Measurements from ENCODE around the gene EAPP. TPM values are rescaled to one million over a fixed set of nuclear protein-coding genes. Genes with fewer than 3 reads are reported as not detected.
A peak's percentile ranks its signal among the peaks of the same experiment; 100 is the strongest.
"Not testable (repeated sequence)": the region's sequence is repeated elsewhere in the genome, so short reads cannot be mapped to it uniquely, and the experiment has no call there.

The EAPP gene
- total and polyA plus RNA-seq, 5 donors = 18.9 to 30.6 (median 23.4) TPM

- H3K9me3 ChIP-seq (ENCODE audit: control insufficient read depth, low read length); H3K27me3 ChIP-seq (ENCODE audit: control insufficient read depth, insufficient read depth); DNase-seq; intact Hi-C loops (cut with DNase I); H3K4me1 ChIP-seq (ENCODE audit: control insufficient read depth, insufficient read depth, low read length); H3K27ac ChIP-seq (ENCODE audit: low read length); H3K4me3 ChIP-seq (ENCODE audit: low read length): not testable (repeated sequence)
- peak; percentile 89 to 91 for ATAC-seq
- no CpG with 5 or more reads among the region's 49 CpGs for WGBS
Observed at GRCh38 chr14:34555583-34556497, 16.3 kb upstream of the EAPP start.

DNA sequence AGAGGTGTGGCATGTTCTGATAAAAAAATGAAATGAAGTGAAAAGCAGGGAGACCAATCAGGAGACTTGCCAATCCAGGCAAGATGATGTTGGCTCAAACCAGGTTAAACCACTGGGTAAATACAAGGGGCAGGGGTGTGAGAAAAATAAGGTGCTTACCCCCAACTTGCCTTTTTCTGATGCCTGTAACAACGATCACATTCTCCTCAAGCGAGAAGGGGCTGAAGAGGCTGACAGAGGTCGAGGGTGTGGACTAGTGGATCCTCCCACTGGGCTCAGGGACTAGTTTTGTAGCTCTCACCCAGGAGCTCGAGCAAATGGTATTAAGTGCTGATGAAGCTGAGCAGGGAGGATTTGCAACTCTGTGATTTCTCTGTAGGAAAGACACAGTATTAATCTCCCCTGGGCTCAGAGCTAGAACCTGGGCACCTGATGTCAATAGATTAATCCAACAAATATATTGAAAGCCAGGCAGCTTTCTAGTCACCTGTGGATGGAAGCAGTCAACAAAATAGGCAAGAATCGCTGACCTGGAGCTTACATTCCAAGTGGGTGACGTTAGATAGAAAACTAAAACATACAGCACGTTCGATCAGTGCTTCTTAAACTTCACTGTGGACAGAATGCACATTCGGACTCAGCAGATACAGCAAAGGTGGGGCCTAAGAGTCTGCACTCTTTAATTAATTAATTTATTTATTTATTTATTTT is 15.2 kb upstream of the EAPP start:
- no peaks in the 10 kb centered on the region for H3K27me3 ChIP-seq (ENCODE audit: control insufficient read depth, insufficient read depth)
- peak overlapping the region; percentile 63 for H3K27ac ChIP-seq (ENCODE audit: low read length)
- 56% methylated on average over 9 of the region's 9 CpGs for WGBS
- H3K4me3 ChIP-seq (ENCODE audit: low read length) = no peak overlapping the region
- ATAC-seq (no peak), DNase-seq (no peak)
- intact Hi-C loops (cut with DNase I) = no loop called here
- H3K9me3 ChIP-seq (ENCODE audit: control insufficient read depth, low read length) = no peaks in the 10 kb centered on the region
- H3K4me1 ChIP-seq (ENCODE audit: control insufficient read depth, insufficient read depth, low read length) = no peaks in the 10 kb centered on the region

GRCh38 chr14:34549276-34549966 is 9.9 kb upstream of the EAPP start:
- H3K9me3 ChIP-seq (ENCODE audit: control insufficient read depth, low read length); ATAC-seq; H3K27me3 ChIP-seq (ENCODE audit: control insufficient read depth, insufficient read depth); intact Hi-C loops (cut with DNase I); H3K27ac ChIP-seq (ENCODE audit: low read length); H3K4me1 ChIP-seq (ENCODE audit: control insufficient read depth, insufficient read depth, low read length); H3K4me3 ChIP-seq (ENCODE audit: low read length); DNase-seq: not testable (repeated sequence)
- WGBS = 90% methylated on average over 19 of the region's 19 CpGs

GRCh38 chr14:34548472-34548981 is 9.0 kb upstream of the EAPP start:
- Histone ChIP-seq H3K4me1 (ENCODE audit: control insufficient read depth, insufficient read depth, low read length) (no peaks in the 10 kb centered on the region), H3K27me3 (ENCODE audit: control insufficient read depth, insufficient read depth) (no peaks in the 10 kb centered on the region), H3K9me3 (ENCODE audit: control insufficient read depth, low read length) (no peaks in the 10 kb centered on the region), H3K4me3 (ENCODE audit: low read length) (no peak overlapping the region), H3K27ac (ENCODE audit: low read length) (no peak overlapping the region)
- WGBS = 90% methylated on average over 14 of the region's 14 CpGs
- intact Hi-C loops (cut with DNase I) = no loop called here
- ATAC-seq (no peak), DNase-seq (peak in 1 of 3 donors; percentile 51)

GRCh38 chr14:34547136-34547520 is 7.6 kb upstream of the EAPP start:
- intact Hi-C loops (cut with DNase I); H3K27me3 ChIP-seq (ENCODE audit: control insufficient read depth, insufficient read depth); H3K9me3 ChIP-seq (ENCODE audit: control insufficient read depth, low read length); DNase-seq; H3K4me3 ChIP-seq (ENCODE audit: low read length); H3K4me1 ChIP-seq (ENCODE audit: control insufficient read depth, insufficient read depth, low read length); H3K27ac ChIP-seq (ENCODE audit: low read length): not testable (repeated sequence)
- peak in 1 of 2 donors; percentile 3 for ATAC-seq
- no CpG with 5 or more reads among the region's 16 CpGs for WGBS

DNA sequence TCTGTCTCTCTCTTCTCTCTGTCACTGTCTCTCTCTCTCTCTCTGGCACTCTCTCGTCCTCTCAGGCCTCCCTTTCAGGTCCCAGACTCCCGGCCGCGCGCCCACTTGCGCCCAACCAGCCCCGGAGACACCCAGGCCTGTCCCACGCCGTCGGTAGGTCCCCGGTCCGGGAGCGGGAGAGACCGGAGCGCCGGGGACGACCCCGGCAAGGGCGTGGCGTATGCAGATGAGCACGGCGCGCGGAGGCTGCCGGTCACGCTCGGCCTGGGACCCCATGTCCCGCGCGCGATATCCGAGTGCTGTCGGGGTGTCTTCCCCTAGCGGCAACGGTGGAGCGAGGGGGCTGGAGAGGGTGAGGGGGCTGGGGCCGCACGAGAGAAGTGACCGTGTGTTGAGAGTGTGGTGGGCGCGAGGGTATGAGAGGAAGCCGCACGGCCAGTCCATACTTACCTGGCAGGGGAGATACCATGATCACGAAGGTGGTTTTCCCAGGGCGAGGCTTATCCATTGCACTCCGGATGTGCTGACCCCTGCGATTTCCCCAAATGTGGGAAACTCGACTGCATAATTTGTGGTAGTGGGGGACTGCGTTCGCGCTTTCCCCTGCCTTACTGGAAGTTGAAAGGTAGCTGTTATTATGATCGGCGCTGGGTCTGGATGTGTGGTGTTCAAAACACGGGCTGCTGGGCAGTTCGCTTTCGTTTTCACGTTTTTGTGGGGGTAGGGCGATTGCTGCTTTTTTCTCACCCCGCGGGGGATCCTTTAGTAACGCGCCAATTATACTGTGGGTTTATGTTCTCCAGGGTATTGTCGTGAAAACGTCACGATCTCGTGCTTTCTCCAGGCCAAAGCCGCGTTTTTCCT is 7.0 kb upstream of the EAPP start:
- H3K27ac ChIP-seq (ENCODE audit: low read length); H3K4me1 ChIP-seq (ENCODE audit: control insufficient read depth, insufficient read depth, low read length); H3K9me3 ChIP-seq (ENCODE audit: control insufficient read depth, low read length); DNase-seq; intact Hi-C loops (cut with DNase I); H3K4me3 ChIP-seq (ENCODE audit: low read length); H3K27me3 ChIP-seq (ENCODE audit: control insufficient read depth, insufficient read depth): not testable (repeated sequence)
- no CpG with 5 or more reads among the region's 68 CpGs for WGBS
- peak; percentile 94 to 95 for ATAC-seq

- ATAC-seq = peak in 1 of 2 donors; percentile 2
- DNase-seq; intact Hi-C loops (cut with DNase I); H3K27me3 ChIP-seq (ENCODE audit: control insufficient read depth, insufficient read depth); H3K9me3 ChIP-seq (ENCODE audit: control insufficient read depth, low read length); H3K4me1 ChIP-seq (ENCODE audit: control insufficient read depth, insufficient read depth, low read length): not testable (repeated sequence)
- peak overlapping the region; percentile 89 for H3K4me3 ChIP-seq (ENCODE audit: low read length)
- WGBS = 89% methylated on average over 13 of the region's 19 CpGs
- peak overlapping the region; percentile 20 for H3K27ac ChIP-seq (ENCODE audit: low read length)
Observed at GRCh38 chr14:34540181-34541059, 919 bp upstream of the EAPP start.

DNA sequence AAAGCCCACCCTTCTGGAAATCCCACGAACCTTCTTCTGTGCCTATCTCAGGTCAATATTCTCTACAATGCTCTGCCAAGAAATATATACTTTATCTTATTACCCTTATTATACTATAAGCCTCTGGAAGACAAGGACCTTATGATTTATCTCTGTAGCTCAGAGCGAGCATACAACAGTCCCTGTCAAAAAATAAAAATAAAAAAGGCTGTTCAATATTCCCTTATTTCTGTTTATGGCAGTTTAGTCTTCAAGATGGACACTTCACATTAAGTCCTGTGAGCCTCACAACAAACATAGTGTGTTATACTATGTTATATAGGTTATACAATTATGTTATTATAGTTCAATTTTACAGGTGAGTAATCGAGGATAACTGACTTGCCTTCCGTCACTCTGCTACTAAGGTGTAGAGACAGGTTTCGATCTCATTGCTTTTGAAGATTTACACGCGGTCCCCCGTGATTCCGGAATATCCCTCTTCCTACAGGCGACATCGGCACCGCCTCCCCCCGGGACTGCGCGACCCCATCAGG is 562 bp downstream of the EAPP start:
- H3K27ac ChIP-seq (ENCODE audit: low read length) = peak overlapping the region; percentile 68
- peaks cover 1% of the 10 kb centered on the region for H3K4me1 ChIP-seq (ENCODE audit: control insufficient read depth, insufficient read depth, low read length)
- H3K4me3 ChIP-seq (ENCODE audit: low read length) = peak overlapping the region; percentile 89
- H3K9me3 ChIP-seq (ENCODE audit: control insufficient read depth, low read length) = no peaks in the 10 kb centered on the region
- intact Hi-C loops (cut with DNase I) = loop anchor here in 1 of 4 donors (5.0 kb wide), 1 partner anchor 77 kb away; the partner anchor contains the start of gene SPTSSA
- H3K27me3 ChIP-seq (ENCODE audit: control insufficient read depth, insufficient read depth) = no peaks in the 10 kb centered on the region
- ATAC-seq (no peak), DNase-seq (no peak)
- under 1% methylated on average over 15 of the region's 15 CpGs for WGBS

- not testable (repeated sequence) for ATAC-seq; H3K4me1 ChIP-seq (ENCODE audit: control insufficient read depth, insufficient read depth, low read length); H3K9me3 ChIP-seq (ENCODE audit: control insufficient read depth, low read length); H3K27me3 ChIP-seq (ENCODE audit: control insufficient read depth, insufficient read depth); H3K27ac ChIP-seq (ENCODE audit: low read length); DNase-seq
- intact Hi-C loops (cut with DNase I) = loop anchor here in 1 of 4 donors (5.0 kb wide), 1 partner anchor 76 kb away; the partner anchor contains the start of gene SPTSSA
- peak overlapping the region; percentile 89 for H3K4me3 ChIP-seq (ENCODE audit: low read length)
- WGBS = 70% methylated on average over 6 of the region's 6 CpGs
Observed at GRCh38 chr14:34538096-34538495, 1.4 kb downstream of the EAPP start.

All from right cardiac atrium (tissue), 5 donors.